HepG2 (cell line): Measurements from ENCODE around the gene SETD5. TPM values are rescaled to one million over a fixed set of nuclear protein-coding genes. Genes with fewer than 3 reads are reported as not detected.

Source experiments
- ATAC-seq: fragments of 200-7000 bp; cut with Tn5 transposase; 3 replicates; pipeline ENCODE4 v1.9.1; 2020; ENCODE audit warnings: mild to moderate bottlenecking, moderate library complexity
- BruUV-seq: library from RNA; stranded (reverse); fragments of 400-500 nt; replicated peaks from 2 replicates; lab custom pipeline; 2021; lab: Mats Ljungman, UMichigan
- CTCF ChIA-PET: fragments of 300-600 bp; formaldehyde crosslinking; extraction: SDS; loops from one replicate; lab custom pipeline; 2021; ENCODE audit warnings: low total read pairs, inconsistent platforms, low intra/inter-chr PET ratio; lab: Yijun Ruan, JAX
- POLR2A ChIA-PET: fragments of 350-600 bp; sonication (Branson Sonifier 250); formaldehyde crosslinking; loops from one replicate; lab custom pipeline; 2020; ENCODE audit warnings: antibody characterized with exemption, inconsistent platforms; lab: Yijun Ruan, JAX
- DNase-seq: peaks from one replicate; pipeline ENCODE4 v3.0.0-alpha.2; 2015; ENCODE audit warnings: low spot score
- FAIRE-seq: peaks from 3 replicates; lab custom pipeline; 2011; peaks lifted over from hg19 to GRCh38; lab: Jason Lieb, UNC
- H2AFZ ChIP-seq: one replicate; pipeline ENCODE4 v1.6.1; 2011; ENCODE audit warnings: low read length, inconsistent platforms
- H3K27ac ChIP-seq: fragments of 300-600 bp; 3 replicates; pipeline ENCODE4 v1.8.0; 2011; ENCODE audit warnings: mixed run types, mild to moderate bottlenecking, mixed read lengths, low read length, inconsistent platforms; ENCODE audit not compliant: insufficient read depth; ENCODE audit errors: extremely low read length
- H3K27me3 ChIP-seq, 2 experiments: fragments of 200-600 bp in 1 of 2; 2 replicates in 1 of 2; 3 replicates in 1 of 2; pipeline versions ENCODE4 v1.6.0 to v1.8.0; 2011; ENCODE audit warnings: low read length in 2 of 2, mild to moderate bottlenecking in 2 of 2, moderate library complexity in 2 of 2, inconsistent platforms in 1 of 2; ENCODE audit not compliant: insufficient read depth in 2 of 2, control insufficient read depth in 1 of 2
- H3K36me3 ChIP-seq, 2 experiments: fragments of 200-600 bp in 1 of 2; replicated peaks in 1 of 2; 2 replicates in 1 of 2; 3 replicates in 1 of 2; pipeline versions ENCODE4 v1.5.1 to v1.8.0; 2011; ENCODE audit warnings: low read length in 2 of 2, inconsistent platforms in 1 of 2; ENCODE audit not compliant: insufficient read depth in 2 of 2, control insufficient read depth in 1 of 2
- H3K4me1 ChIP-seq: 2 replicates; pipeline ENCODE4 v1.5.1; 2012; ENCODE audit warnings: low read length, inconsistent platforms; ENCODE audit not compliant: insufficient read depth
- H3K4me2 ChIP-seq: 2 replicates; pipeline ENCODE4 v1.6.0; 2011; ENCODE audit warnings: low read depth, low read length, inconsistent platforms
- H3K4me3 ChIP-seq, 3 experiments: fragments of 200-600 bp in 1 of 3; sonication (generic), shearing (Covaris generic) in 1 of 3; replicated peaks in 1 of 3; 2 replicates each; pipeline ENCODE4 v1.5.1; 2011 to 2016; ENCODE audit warnings: low read length in 3 of 3, inconsistent platforms in 2 of 3, low read depth in 2 of 3, mild to moderate bottlenecking in 2 of 3, control low read depth in 1 of 3, mixed read lengths in 1 of 3; ENCODE audit not compliant: insufficient read depth in 1 of 3
- H3K79me2 ChIP-seq: one replicate; pipeline ENCODE4 v1.6.1; 2011; ENCODE audit warnings: low read length, inconsistent platforms; ENCODE audit not compliant: insufficient read depth
- H3K9ac ChIP-seq: 2 replicates; pipeline ENCODE4 v1.6.0; 2011; ENCODE audit warnings: mild to moderate bottlenecking, low read depth, low read length, inconsistent platforms; ENCODE audit not compliant: insufficient read depth
- H3K9me3 ChIP-seq: 2 replicates; pipeline ENCODE4 v1.5.1; 2012; ENCODE audit warnings: mild to moderate bottlenecking, low read length
- H4K20me1 ChIP-seq: 2 replicates; pipeline ENCODE4 v1.6.0; 2011; ENCODE audit warnings: inconsistent platforms, mild to moderate bottlenecking, low read length, moderate library complexity; ENCODE audit not compliant: insufficient read depth
- AFF4 ChIP-seq: sonication (generic); formaldehyde crosslinking; IDR thresholded peaks from 2 replicates; pipeline ENCODE4 v1.4.0; 2020; ENCODE audit warnings: missing genetic modification reagents
- ARHGAP35 ChIP-seq: sonication (generic); formaldehyde crosslinking; IDR thresholded peaks from 2 replicates; pipeline ENCODE4 v1.9.0; 2022; ENCODE audit warnings: mild to moderate bottlenecking, inconsistent platforms, moderate library complexity, missing genetic modification reagents, borderline replicate concordance
- ATF4 ChIP-seq, 2 experiments: fragments of 450-650 bp in 1 of 2; sonication (generic) in 1 of 2; formaldehyde crosslinking; IDR thresholded peaks; 2 replicates each; pipeline versions ENCODE4 v1.5.0 to v1.8.0; 2020 to 2022; ENCODE audit warnings: mild to moderate bottlenecking in 1 of 2, missing genetic modification reagents in 1 of 2
- HOXA3 ChIP-seq: sonication (generic); formaldehyde crosslinking; IDR thresholded peaks from 2 replicates; pipeline ENCODE4 v1.5.0; 2020; ENCODE audit warnings: missing genetic modification reagents
- PAXIP1 ChIP-seq: sonication (generic); formaldehyde crosslinking; conservative IDR thresholded peaks from 2 replicates; pipeline ENCODE4 v1.4.0; 2020; ENCODE audit warnings: mild to moderate bottlenecking, missing genetic modification reagents, moderate library complexity
- PLRG1 ChIP-seq: fragments of 450-650 bp; conservative IDR thresholded peaks from 2 replicates; pipeline ENCODE4 v1.6.1; 2016
- SALL1 ChIP-seq: sonication (generic); formaldehyde crosslinking; IDR thresholded peaks from 2 replicates; pipeline ENCODE4 v1.8.0; 2022; ENCODE audit warnings: mild to moderate bottlenecking, missing genetic modification reagents
- SNRNP70 ChIP-seq: fragments of 200-400 bp; formaldehyde crosslinking; IDR thresholded peaks from 2 replicates; pipeline ENCODE4 v1.6.1; 2017; ENCODE audit warnings: mild to moderate bottlenecking, low read depth, low read length, moderate library complexity
- SSRP1 ChIP-seq: IDR thresholded peaks from 2 replicates; pipeline ENCODE4 v1.6.1; 2016; ENCODE audit warnings: control low read depth
- ZNF205 ChIP-seq: IDR thresholded peaks from 2 replicates; pipeline ENCODE4 v1.6.1; 2018; ENCODE audit warnings: missing biosample characterization, missing genetic modification reagents
- ZNF292 ChIP-seq: sonication (generic); formaldehyde crosslinking; IDR thresholded peaks from 2 replicates; pipeline ENCODE4 v1.8.1; 2022; ENCODE audit warnings: mild to moderate bottlenecking, low read depth, missing genetic modification reagents, borderline replicate concordance
- ZNF33B ChIP-seq: sonication (generic); formaldehyde crosslinking; IDR thresholded peaks from 2 replicates; pipeline ENCODE4 v1.5.1; 2020; ENCODE audit warnings: mild to moderate bottlenecking, missing genetic modification reagents
- ZNF800 ChIP-seq: sonication (generic); formaldehyde crosslinking; IDR thresholded peaks from 2 replicates; pipeline ENCODE4 v1.4.0; 2020; ENCODE audit warnings: missing genetic modification reagents
- WGBS: methylation state at CpG from one replicate; pipeline ENCODE4 v1.1.6; 2017; ENCODE audit warnings: low lambda C conversion rate; 5-methylcytosine and 5-hydroxymethylcytosine counted together
- in situ Hi-C: cut with HindIII; loops from 2 replicates; pipeline ENCODE4 v1.10.0; 2017; ENCODE audit warnings: low pct_unique_long_range_greater_than_20kb; ENCODE audit not compliant: extremely low pct_ligation_motif_present
- intact Hi-C: fragments of 100-400 bp; cut with micrococcal nuclease; formaldehyde crosslinking; loops from one replicate; pipeline ENCODE4 v1.10.0; 2022; ENCODE audit not compliant: unreplicated experiment
- polyA plus RNA-seq, 8 experiments: library from polyadenylated mRNA; depleted of rRNA in 3 of 8; stranded (reverse) in 7 of 8; unstranded in 1 of 8; fragments of >200 nt; fragmentation: Illumina TruSeq in 4 of 8; extraction: Trizol in 4 of 8; gene quantifications; 2 replicates each; pipeline versions ENCODE4 v1.2.1 to v1.2.3, GENCODE V29; 2011 to 2016; ENCODE audit warnings: low read depth in 4 of 8, missing spikeins in 1 of 8, mixed read lengths in 1 of 8; ENCODE audit not compliant: insufficient read depth in 1 of 8
- total RNA-seq, 5 experiments: library from RNA; depleted of rRNA; stranded (reverse); fragments of >200 nt; fragmentation: Illumina TruSeq; extraction: Trizol; gene quantifications; 2 replicates each; pipeline ENCODE4 v1.2.3, GENCODE V29; 2016; ENCODE audit warnings: low read depth in 1 of 5
- TF ChIP-seq, protein P1 (sequence below): sonication (generic); formaldehyde crosslinking; IDR thresholded peaks from 2 replicates; pipeline ENCODE4 v1.4.0; 2020; ENCODE audit warnings: mild to moderate bottlenecking, missing genetic modification reagents

SETD5 gene
- total and polyA plus RNA-seq, 2 of the 13 experiments (the other 11 are each of a cell fraction or from before 2014, with no cell fraction given) = 46.8 to 95.8 TPM

- Histone ChIP-seq H3K27me3 (no peaks in the 10 kb centered on the region; a peak in 1 of 5 replicates), H3K4me2 (peak overlapping the region; percentile 95), H3K4me3 (peak overlapping the region; percentile 95 to 100 (median 96)), H4K20me1 (peaks cover 73% of the 10 kb centered on the region), H3K4me1 (peaks cover 60% of the 10 kb centered on the region), H3K9ac (peak overlapping the region; percentile 100), H3K9me3 (no peaks in the 10 kb centered on the region), H2AFZ (no peak overlapping the region), H3K79me2 (peaks cover 87% of the 10 kb centered on the region), H3K36me3 (peaks cover 0 to 7% of the 10 kb centered on the region in 2 experiments; a peak in 2 of 5 replicates), H3K27ac (peak overlapping the region; percentile 99)
- WGBS = 0% methylated on average over 2 of the region's 3 CpGs
- BruUV-seq = no TSS peak
- POLR2A ChIA-PET = interaction anchor here (0.6 to 5.8 kb wide), 6 partner anchors 9 to 251 kb away, joined by 3 to 112 read pairs (median 4); partner anchors contain the start of gene THUMPD3
- intact Hi-C loops = no loop called here
- CTCF ChIA-PET = no interaction called here
- ATAC-seq = peak; percentile 19
- peak; percentile 40 for FAIRE-seq
- in situ Hi-C loops = no loop called here
- DNase-seq = peak; percentile 79
- no peak for TF ChIP-seq PAXIP1 (CRISPR knock-in tag)
- no peak for TF ChIP-seq PLRG1
- TF ChIP-seq, protein P1, sequence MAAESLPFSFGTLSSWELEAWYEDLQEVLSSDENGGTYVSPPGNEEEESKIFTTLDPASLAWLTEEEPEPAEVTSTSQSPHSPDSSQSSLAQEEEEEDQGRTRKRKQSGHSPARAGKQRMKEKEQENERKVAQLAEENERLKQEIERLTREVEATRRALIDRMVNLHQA = no peak
- no peak for TF ChIP-seq ZNF800 (CRISPR knock-in tag)
- peak; percentile 61; the same call in 1 of the 2 replicates for TF ChIP-seq ZNF292 (CRISPR knock-in tag)
- no peak for TF ChIP-seq ZNF205 (CRISPR knock-in tag)
- TF ChIP-seq SALL1 (CRISPR knock-in tag) = peak; percentile 40; the same call in 1 of the 2 replicates
- TF ChIP-seq ZNF33B = no peak
- TF ChIP-seq HOXA3 (CRISPR knock-in tag) = peak; percentile 34; the same call in 1 of the 2 replicates
- TF ChIP-seq AFF4 (CRISPR knock-in tag) = 0 out of 2 replicates have a peak, but pooled peaks have one; percentile 35
- TF ChIP-seq SSRP1 (CRISPR knock-in tag) = no peak
- TF ChIP-seq SNRNP70 = no peak
- TF ChIP-seq ATF4 (CRISPR knock-in tag; IDR thresholded peaks at IDR 0.05) = 0 out of 4 replicates have a peak, but pooled peaks of 1 of the 2 experiments have one; percentile 25
- TF ChIP-seq ARHGAP35 (CRISPR knock-in tag) = no peak
Measured at GRCh38 chr3:9399746-9400145, 2.3 kb downstream of the SETD5 start.
